Islet precursor cell (in vitro differentiated cells): ENCODE results near the gene AVEN.
"Not testable (repeated sequence)": the region's sequence is repeated elsewhere in the genome, so short reads cannot be mapped to it uniquely, and the experiment has no call there.

Experiments
- DNase-seq: peaks from one replicate; pipeline ENCODE4 v3.0.0-alpha.2; 2018

AVEN gene

DNA sequence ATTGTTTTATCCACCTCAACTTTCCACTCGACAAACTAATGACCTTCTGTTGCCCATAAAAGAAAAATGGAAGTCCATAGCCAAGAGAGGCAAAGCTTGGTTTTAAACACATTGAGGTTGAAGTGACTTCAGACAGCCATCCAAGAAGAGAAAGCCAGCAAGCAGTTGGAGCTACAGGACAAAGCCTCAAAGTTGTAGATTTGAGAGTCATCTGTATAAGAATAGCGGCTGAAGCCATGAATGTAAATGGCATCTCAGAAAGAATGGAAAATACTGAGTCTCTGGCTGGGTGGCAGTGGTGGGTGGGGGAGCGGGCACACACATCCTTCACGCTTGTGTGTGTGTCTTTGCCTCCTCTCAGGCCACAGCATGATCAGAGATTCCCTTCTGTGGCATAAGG is 194.8 kb downstream of the AVEN start:
- DNase-seq: no peak

DNA sequence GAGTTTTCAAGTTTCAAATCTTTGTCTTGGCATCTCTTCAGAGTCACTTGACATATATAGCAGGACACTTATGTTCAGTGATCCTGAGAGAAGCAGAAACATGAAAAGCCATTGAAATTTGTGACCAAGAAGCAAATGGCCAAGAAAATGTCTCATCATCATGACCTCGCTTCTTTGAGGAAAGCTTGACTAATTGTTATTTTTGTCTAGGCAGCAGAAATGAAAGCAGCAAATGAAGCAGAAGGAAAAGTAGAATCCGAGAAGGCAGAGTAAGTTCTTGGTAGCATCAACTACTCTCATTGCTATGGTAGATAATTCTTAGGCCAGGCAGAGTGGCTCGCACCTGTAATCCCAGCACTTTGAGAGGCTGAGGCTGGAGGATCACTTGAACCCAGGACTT is 198.4 kb downstream of the AVEN start:
- no peak for DNase-seq

DNA sequence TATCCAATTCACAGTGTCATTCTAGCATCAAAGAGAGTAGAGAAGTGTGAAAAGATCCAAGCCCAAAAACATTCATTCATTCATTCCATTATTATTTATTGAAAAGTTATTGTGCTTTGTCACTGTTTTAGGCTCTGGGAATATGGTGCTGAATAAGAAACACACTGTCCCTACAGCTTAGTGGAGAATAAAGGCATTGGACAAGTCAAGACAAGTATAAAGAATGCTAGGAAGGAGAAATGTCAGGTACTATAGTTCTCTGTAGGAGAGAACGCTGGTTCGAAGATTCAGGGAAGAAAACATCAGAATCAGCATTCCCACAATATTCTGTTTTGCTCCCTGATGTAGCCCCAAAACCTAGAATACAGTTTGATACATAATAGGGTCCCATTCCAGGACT is 199.5 kb downstream of the AVEN start:
- DNase-seq: no peak

DNA sequence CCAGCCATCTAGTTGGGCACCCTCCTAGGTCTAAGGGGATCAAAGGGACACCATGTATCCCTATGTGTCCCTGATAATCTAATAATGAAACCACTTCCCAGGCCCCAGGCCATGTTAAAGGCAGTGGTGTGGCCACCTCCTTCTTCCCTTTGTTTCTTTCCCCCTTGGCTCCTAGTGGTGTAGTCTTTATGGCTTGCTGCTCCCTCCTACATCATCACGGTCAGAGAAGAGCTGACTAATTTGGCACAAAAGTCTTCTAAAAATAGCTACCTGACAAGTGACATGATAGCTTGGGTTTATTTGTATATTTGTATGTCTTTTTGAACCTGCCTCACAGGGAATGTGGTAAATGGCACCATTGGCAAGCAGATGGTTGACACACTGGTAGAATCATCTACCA is 201.7 kb downstream of the AVEN start:
- no peak for DNase-seq

DNA sequence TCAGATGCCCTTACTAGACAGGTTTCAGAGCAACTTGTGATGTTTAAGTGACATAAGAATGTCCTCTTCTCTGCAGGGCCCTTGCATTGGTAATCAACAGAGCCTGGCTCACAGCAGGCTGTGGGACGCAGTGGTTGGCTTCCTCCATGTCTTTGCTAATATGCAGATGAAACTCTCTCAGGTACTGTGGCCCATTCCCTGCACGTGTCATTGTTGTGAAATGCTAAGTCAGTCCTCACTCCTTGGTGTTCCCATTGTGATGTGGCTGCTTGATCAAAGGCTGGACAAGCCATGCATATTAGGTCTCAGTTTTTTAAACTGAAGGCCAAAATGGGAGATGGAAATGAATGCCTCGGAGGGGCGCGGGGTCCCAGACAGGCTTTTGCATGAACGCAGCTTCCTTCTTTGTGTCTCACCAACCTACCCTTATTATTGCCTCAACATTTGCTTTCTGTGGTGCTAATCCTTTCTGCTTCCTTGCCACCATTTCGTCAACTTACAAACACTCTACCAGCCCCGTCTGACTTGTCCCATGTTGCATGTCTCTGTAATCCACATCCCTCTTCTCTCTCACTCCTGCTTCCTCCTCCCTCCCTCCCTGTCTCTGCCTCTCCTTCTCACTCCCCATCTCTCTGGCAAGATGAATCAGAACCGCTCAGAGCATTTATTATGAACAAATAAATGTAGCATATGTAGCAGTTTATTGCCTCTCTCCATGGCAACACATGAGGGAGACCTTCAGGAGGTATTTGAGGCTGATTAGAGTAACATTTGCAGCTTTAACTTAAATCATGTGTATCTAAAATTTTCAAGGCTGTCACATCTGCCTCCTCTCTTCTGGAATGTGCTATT is 203.9 kb downstream of the AVEN start:
- no peak for DNase-seq

DNA sequence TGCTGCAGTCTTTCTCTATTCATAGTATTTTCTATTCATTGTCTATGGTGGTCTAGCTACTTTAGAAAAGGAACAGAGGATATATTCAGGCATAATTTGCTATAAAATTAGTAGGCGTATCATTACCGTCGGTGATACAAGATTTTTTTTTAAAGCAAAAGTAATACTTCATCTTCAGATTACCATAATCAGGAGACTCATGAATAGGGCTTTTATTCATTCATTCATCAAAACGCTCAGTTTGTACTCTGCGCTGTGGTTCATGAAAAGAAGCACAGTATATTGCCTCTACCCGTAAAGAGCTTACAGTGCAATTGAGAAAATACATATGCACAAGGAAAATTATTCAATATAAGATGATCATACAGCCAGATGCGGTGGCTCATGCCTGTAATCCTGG is 207.4 kb downstream of the AVEN start:
- DNase-seq: no peak

DNA sequence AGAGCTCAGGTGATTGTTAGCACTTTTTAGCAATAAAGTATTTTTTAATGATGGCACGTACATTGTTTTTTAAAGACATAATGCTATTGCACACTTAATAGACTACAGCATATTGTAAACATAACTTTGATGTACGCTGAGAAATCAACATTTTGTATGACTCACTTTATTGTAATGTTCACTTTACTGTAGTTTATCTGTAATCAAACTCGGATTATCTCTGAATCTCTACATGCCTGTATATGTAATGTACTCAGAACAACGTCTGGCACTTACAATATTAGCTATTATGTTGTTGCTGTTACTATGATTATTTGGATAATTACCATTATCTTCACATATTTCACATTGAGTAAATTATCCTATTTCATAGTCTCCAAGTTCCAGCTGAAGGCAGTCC is 208.7 kb downstream of the AVEN start:
- no peak for DNase-seq

DNA sequence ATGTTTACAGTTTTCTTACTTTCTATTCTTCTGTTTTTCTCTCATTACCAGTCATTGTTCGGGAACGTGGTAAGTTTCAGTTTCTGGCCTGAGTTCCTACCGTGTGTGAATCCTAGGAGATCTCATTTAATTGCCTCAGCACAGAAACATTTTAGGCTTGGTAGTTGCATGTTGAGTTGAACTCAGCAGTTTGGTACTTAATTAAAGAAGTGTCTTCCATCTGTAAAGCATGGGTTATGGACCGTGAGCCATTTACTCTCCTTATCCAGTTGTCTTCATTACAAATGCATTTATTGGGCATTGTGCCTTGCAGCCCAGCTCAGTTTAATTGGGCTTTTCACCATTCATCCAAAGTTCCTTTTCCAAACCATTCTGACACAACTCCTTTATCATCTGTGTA is 212.8 kb downstream of the AVEN start:
- DNase-seq: no peak

DNA sequence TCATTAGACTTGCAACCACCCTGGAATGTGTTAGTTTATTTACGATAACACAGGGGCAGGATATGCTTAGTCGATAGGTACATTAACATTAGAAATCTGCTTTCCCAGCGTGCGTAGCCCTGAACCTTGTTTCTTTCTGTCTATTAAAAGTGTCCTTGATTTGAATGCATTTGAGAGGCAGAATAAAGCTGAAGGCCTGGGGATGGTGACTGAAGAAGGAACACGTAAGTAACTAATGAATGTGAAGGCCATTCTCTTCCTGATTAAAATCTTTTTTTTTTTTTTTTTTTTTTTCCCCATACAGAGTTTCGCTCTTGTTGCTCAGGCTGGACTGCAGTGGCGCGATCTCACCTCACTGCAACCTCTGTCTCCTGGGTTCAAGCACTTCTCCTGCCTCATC is 213.6 kb downstream of the AVEN start:
- no peak for DNase-seq

DNA sequence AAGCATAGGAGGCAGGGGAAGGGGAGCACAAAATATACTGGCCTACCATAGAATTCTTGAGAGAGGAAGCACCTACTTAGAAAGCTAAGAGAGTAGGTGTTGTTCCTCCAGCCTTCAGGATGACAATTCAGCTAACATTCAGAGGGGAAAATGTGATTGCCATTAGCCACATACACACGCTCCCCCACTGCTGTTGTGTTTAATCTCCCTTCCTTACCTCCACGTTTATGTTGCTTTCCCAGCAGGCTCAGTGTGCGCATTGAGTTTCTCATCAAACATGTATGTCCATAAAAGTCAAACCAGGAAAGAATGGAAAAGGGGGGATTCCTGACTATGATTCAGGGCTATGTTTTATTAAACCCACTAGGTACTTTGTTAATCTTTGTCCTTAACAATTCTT is 215.9 kb downstream of the AVEN start:
- no peak for DNase-seq

DNA sequence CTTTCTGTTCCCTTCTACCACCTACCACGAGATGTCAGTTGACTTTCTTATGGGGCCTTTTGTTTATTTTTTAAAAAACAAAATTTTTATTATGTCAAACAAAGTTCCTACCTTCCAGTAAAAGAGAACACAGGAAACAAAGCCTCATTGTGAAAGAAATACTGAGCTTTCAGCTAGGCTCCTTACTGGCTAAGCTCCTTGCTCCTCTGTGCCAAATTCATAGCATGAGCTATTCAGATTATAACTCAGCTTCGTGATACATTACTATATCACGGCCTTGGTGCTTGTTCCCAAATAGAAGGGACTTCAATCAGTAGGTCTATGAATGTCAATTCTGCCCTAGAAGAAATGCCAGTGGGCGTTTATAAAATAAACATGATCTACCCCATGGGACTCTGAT is 216.5 kb downstream of the AVEN start:
- no peak for DNase-seq

DNA sequence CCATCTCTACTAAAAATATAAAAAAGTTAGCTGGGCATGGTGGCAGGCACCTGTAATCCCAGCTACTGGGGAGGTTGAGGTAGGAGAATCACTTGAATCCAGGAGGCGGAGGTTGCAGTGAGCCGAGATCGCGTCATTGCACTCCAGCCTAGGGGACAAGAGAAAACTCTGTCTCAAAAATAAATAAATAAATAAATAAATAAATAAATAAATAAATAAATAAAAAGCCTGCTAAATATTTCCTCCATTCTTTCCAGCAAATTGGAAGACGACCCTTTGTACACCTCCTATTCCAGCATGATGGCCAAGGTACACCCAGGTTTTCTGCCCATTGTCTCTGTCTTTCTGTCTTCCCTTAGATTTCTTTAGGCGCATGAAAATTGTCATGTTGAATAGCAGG is 219.5 kb downstream of the AVEN start:
- not testable (repeated sequence) for DNase-seq
